DMS53 (cell line): ENCODE results near the gene OGDH.
A peak's percentile ranks its signal among the peaks of the same experiment; 100 is the strongest.

ENCODE experiments used
- DNase-seq: peaks from one replicate; lab custom pipeline; 2025; lab: John Stamatoyannopoulos, UW

OGDH gene

GRCh38 chr7:44638611-44639557 lies 32.5 kb downstream of the OGDH start:
- peak; percentile 95 for DNase-seq

DNA sequence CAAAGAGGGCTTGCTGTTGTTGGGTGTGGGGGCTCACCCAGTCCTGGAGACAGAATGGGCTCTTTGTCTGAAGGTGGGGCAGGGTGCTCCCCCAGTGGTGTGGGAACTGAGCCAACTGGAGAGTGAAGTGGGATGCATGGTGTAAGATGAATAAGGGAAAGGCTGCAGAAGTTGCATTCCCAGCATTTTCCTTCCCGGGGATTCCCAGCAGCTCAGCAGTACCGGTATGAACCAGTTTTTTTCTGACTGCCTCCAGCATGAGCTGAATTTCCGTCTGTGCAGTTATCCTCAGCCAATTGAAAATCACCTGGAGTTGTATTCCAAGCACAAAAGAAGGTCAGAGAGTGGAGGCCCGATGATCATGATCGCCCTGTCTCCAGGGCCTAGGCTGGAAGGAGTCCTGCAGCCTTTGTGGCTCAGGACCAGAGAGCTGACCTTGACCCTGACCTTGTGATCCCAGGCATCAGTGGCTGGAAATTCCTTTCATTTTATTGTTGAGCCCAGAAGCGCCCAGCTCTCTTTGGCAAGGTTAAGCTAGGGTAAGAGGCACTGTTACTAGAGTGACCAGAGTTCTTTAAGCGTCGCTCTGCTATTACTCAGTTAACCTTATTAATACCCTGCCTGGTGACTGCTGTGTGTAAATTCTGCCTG lies 33.4 kb downstream of the OGDH start:
- peak; percentile 91 for DNase-seq

DNA sequence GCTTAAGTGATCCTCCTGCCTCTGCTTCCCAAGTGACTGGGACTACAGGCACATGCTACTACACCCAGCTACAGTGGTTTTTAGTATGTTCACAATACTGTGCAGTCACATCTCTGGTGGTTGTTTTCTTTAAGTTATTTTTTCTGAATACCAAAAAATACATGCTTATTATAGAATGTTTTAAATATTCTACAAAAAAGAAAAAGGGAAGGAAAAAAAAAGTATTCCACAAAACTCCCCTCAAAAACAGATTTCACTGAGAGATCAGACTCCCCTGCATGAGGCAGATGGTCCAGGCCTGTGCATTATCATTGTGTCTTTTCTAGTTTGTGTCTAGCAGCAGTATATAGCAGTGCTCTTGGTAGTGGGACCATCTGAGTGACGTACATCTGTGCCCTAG lies 36.8 kb downstream of the OGDH start:
- DNase-seq: no peak

DNA sequence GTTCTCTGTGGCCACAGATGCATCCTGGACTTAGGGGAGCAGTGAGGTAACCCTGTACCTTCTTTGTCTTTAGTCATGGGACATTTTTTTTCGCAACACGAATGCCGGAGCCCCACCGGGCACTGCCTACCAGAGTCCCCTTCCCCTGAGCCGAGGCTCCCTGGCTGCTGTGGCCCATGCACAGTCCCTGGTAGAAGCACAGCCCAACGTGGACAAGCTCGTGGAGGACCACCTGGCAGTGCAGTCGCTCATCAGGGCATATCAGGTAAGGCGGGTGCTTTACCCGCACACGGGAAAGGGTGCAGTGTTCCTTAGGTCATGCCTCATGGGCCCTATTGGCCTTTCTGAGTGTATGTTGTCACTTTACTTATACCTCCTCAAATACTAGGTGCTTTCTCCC lies 38.8 kb downstream of the OGDH start:
- no peak for DNase-seq

GRCh38 chr7:44645696-44646095 lies 39.3 kb downstream of the OGDH start:
- DNase-seq: no peak

- no peak for DNase-seq
Observed at GRCh38 chr7:44646176-44646920, 39.9 kb downstream of the OGDH start.

- DNase-seq: no peak
Observed at GRCh38 chr7:44646921-44647636, 40.7 kb downstream of the OGDH start.

- no peak for DNase-seq
Observed at GRCh38 chr7:44647981-44648714, 41.7 kb downstream of the OGDH start.

DNA sequence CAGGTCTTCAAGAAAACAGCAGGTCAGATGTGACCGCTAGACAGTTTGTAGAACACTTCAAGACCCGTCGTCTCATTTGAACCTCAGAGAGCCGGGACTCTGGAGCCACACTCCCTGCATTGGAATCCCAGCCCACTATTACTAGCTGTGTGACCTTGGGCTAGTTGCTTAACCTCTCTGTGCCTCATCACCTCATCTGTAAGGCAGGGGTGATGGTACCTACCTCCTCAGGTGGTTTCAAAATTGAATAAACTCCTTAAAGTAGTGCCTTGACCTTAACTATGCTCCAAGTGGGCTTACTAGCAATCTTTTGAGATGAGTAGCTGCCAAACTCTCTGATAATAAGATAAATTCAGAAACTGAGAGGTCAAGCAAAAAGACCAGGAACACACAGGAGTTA lies 43.8 kb downstream of the OGDH start:
- no peak for DNase-seq

GRCh38 chr7:44650772-44651171 lies 44.3 kb downstream of the OGDH start:
- no peak for DNase-seq

DNA sequence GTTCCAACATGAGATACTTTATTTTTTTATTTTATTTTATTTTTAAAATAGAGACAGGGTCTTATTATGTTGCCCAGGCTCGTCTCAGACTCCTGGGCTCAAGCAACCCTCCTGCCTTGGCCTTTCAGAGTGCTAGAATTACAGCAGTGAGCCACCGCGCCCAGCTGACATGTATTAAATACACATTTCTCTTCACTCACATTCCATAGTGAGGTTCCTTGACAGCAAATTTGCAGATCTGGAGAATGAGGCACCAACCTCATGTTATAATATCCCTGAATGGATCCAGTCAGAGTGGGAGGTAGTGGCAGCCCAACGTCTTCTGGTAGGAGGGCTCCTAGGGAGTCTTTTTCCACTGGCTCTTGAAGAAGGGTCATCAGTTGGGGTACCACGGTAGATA lies 46.1 kb downstream of the OGDH start:
- DNase-seq: no peak

GRCh38 chr7:44654255-44654796 lies 47.9 kb downstream of the OGDH start:
- DNase-seq: no peak

GRCh38 chr7:44655341-44655740 lies 48.9 kb downstream of the OGDH start:
- no peak for DNase-seq

GRCh38 chr7:44658979-44659378 lies 52.6 kb downstream of the OGDH start:
- DNase-seq: no peak

DNA sequence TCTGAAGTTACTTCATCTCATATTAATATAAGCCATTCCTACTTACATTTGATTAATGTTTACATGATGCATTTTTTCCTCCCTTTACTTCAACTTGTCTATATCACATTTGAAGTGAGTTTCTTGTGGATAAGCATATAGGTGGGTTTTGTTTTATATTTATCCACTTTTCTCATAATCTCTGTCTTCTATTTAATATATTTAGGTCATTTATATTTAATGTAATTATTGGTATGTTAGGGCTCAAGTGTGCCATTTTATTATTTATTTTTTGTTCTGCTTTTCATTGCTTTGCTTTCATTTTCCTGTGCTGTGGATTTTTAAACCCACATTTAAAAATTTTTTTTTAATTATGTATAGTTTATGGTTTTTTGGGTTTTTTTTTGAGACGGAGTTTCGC lies 54.8 kb downstream of the OGDH start:
- DNase-seq: no peak

- DNase-seq: no peak
Observed at GRCh38 chr7:44664780-44665461, 58.5 kb downstream of the OGDH start.

- no peak for DNase-seq
Observed at GRCh38 chr7:44665531-44666213, 59.2 kb downstream of the OGDH start.

GRCh38 chr7:44666566-44666965 lies 60.1 kb downstream of the OGDH start:
- DNase-seq: no peak

DNA sequence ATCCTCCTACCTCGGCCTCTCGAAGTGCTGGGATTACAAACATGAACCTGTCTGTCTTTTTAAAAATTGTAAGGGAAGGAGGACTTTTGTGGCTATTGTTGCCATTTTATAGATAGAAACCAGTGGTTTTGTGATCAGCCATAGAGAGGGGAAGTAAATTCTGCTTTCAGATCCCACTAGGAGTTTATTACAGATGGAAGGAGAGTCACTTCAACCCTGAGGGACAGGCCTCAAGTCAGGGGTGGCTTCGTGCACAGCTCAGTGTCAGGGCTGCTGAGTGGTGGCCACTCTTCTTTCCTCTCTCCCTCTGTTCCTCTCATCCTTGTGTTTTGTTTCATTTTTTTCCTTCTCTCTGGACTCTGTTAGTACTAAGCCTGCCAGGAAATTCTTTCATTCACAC lies 60.8 kb downstream of the OGDH start:
- DNase-seq: no peak

GRCh38 chr7:44671069-44671468 lies 64.6 kb downstream of the OGDH start:
- DNase-seq: no peak
